ENCODE results near the gene RBP5. TPM values are rescaled to one million over a fixed set of nuclear protein-coding genes. Genes with fewer than 3 reads are reported as not detected.
A peak's percentile ranks its signal among the peaks of the same experiment; 100 is the strongest.

RBP5 gene
- polyA plus RNA-seq, 2 of the 4 experiments (the other 2 are of a cell fraction), result 0.25 TPM; not detected in 1

DNA sequence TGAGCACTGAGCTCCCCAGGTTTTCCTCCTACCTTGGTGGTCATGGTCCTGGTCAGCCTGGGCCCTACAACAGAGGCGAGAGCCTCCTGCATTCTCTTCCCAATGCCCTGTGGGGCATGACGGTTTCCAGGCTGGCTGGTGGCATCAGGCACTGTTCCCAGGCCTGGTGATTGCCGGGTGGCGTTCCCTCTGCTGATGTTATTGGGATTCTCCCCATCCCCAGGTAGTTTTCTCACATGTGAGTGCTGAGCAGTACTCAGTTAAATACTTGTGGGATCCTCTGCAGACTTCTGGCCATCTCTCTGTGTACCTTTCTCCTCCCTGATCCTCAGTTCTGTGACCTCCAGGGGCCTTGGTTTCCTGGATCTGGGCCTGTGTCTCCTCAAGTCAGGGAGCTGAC, 52.2 kb downstream of the RBP5 start:
- FAIRE-seq (no peak), DNase-seq (ENCODE audit: low read depth in 1 of 2, low spot score in 1 of 2) (no peak), ATAC-seq (no peak)
- Histone ChIP-seq H3K4me3 (no peak overlapping the region), H3K27ac (peak overlapping the region; percentile 91; a peak in 5 of 6 replicates), H3K4me1 (peaks cover 26% of the 10 kb centered on the region), H3K9me3 (no peaks in the 10 kb centered on the region), H3K4me2 (no peak overlapping the region)
- POLR2A ChIA-PET, result interaction anchor here (1.3 kb wide), 1 partner anchor 99 kb away, joined by 3 read pairs; no protein-coding TSS in a partner anchor
- CTCF ChIA-PET, result interaction anchor here (0.6 to 13.8 kb wide), 6 partner anchors 11 to 553 kb away, joined by 3 to 150 read pairs (median 38); partner anchors contain the start of genes C1R, C1RL and C1S
- 96% methylated on average over 4 of the region's 4 CpGs for WGBS (ENCODE audit: missing lambda C conversion rate)
- TF ChIP-seq ZC3H11A (IDR thresholded peaks at IDR 0.05) (no peak), HOXB13 (CRISPR knock-in tag; IDR thresholded peaks at IDR 0.05; ENCODE audit: low read depth) (no peak), FOSB (CRISPR knock-in tag; IDR thresholded peaks at IDR 0.05) (no peak), RARB (CRISPR knock-in tag; IDR thresholded peaks at IDR 0.05) (no peak), POLR2A (IDR thresholded peaks at IDR 0.05; ENCODE audit: low read length) (no peak), BHLHE40 (IDR thresholded peaks at IDR 0.05; ENCODE audit: low read depth, low read length) (no peak), NPAS2 (CRISPR knock-in tag; IDR thresholded peaks at IDR 0.05; ENCODE audit: borderline replicate concordance) (no peak), HOXB5 (CRISPR knock-in tag; IDR thresholded peaks at IDR 0.05) (no peak)
- TF ChIP-seq, protein P1, sequence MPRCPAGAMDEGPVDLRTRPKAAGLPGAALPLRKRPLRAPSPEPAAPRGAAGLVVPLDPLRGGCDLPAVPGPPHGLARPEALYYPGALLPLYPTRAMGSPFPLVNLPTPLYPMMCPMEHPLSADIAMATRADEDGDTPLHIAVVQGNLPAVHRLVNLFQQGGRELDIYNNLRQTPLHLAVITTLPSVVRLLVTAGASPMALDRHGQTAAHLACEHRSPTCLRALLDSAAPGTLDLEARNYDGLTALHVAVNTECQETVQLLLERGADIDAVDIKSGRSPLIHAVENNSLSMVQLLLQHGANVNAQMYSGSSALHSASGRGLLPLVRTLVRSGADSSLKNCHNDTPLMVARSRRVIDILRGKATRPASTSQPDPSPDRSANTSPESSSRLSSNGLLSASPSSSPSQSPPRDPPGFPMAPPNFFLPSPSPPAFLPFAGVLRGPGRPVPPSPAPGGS (IDR thresholded peaks at IDR 0.05), result no peak
- TF ChIP-seq, protein P2, sequence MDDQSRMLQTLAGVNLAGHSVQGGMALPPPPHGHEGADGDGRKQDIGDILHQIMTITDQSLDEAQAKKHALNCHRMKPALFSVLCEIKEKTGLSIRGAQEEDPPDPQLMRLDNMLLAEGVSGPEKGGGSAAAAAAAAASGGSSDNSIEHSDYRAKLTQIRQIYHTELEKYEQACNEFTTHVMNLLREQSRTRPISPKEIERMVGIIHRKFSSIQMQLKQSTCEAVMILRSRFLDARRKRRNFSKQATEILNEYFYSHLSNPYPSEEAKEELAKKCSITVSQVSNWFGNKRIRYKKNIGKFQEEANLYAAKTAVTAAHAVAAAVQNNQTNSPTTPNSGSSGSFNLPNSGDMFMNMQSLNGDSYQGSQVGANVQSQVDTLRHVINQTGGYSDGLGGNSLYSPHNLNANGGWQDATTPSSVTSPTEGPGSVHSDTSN (IDR thresholded peaks at IDR 0.05), result no peak

GRCh38 chr12:7075939-7076338, 52.8 kb downstream of the RBP5 start:
- H3K4me1 ChIP-seq, result peaks cover 26% of the 10 kb centered on the region
- FAIRE-seq (no peak), ATAC-seq (no peak), DNase-seq (ENCODE audit: low read depth in 1 of 2, low spot score in 1 of 2) (no peak)
- no peak for TF ChIP-seq EHF (CRISPR knock-in tag; IDR thresholded peaks at IDR 0.05)
- TF ChIP-seq RFX5 (IDR thresholded peaks at IDR 0.05), result no peak
- TF ChIP-seq FOXS1 (CRISPR knock-in tag; IDR thresholded peaks at IDR 0.05), result no peak
- TF ChIP-seq E2F6 (IDR thresholded peaks at IDR 0.05; ENCODE audit: borderline replicate concordance, low read depth), result no peak
- no peak for TF ChIP-seq HDAC2 (IDR thresholded peaks at IDR 0.05)
- TF ChIP-seq ATOH8 (CRISPR knock-in tag; IDR thresholded peaks at IDR 0.05; ENCODE audit: low read depth), result no peak
- no peak for TF ChIP-seq HOXA7 (CRISPR knock-in tag; IDR thresholded peaks at IDR 0.05)
- TF ChIP-seq CBX2 (IDR thresholded peaks at IDR 0.05; ENCODE audit: borderline replicate concordance, low read depth), result no peak
- no peak for TF ChIP-seq TP53 (CRISPR knock-in tag; IDR thresholded peaks at IDR 0.05)
- no peak for TF ChIP-seq KDM5A (IDR thresholded peaks at IDR 0.05)
- TF ChIP-seq, protein P2 (IDR thresholded peaks at IDR 0.05), result no peak
- peak overlapping the region; percentile 91; a peak in 3 of 6 replicates for H3K27ac ChIP-seq
- no peaks in the 10 kb centered on the region for H3K9me3 ChIP-seq
- ChIA-PET CTCF (interaction anchor here (1.5 to 13.8 kb wide), 4 partner anchors 11 to 34 kb away, joined by 3 to 150 read pairs (median 79); partner anchors contain the start of genes C1R, C1RL and C1S), POLR2A (interaction anchor here (1.3 kb wide), 1 partner anchor 98 kb away, joined by 3 read pairs; no protein-coding TSS in a partner anchor)
- WGBS (ENCODE audit: missing lambda C conversion rate), result 68% methylated on average over 3 of the region's 3 CpGs
- H3K4me3 ChIP-seq, result no peak overlapping the region
- no peak overlapping the region for H3K4me2 ChIP-seq

Measured in A549 (cell line).